ENCODE data around the gene MLIP. TPM values are rescaled to one million over a fixed set of nuclear protein-coding genes. Genes with fewer than 3 reads are reported as not detected.

The MLIP gene
- total and polyA plus RNA-seq, 2 of the 13 experiments (the other 11 are each of a cell fraction or from before 2014, with no cell fraction given) = 0.08 to 0.33 TPM

GRCh38 chr6:54098450-54099044 lies 12.7 kb upstream of the MLIP start (continued):
- TF ChIP-seq, protein P1, sequence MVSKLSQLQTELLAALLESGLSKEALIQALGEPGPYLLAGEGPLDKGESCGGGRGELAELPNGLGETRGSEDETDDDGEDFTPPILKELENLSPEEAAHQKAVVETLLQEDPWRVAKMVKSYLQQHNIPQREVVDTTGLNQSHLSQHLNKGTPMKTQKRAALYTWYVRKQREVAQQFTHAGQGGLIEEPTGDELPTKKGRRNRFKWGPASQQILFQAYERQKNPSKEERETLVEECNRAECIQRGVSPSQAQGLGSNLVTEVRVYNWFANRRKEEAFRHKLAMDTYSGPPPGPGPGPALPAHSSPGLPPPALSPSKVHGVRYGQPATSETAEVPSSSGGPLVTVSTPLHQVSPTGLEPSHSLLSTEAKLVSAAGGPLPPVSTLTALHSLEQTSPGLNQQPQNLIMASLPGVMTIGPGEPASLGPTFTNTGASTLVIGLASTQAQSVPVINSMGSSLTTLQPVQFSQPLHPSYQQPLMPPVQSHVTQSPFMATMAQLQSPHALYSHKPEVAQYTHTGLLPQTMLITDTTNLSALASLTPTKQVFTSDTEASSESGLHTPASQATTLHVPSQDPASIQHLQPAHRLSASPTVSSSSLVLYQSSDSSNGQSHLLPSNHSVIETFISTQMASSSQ (IDR thresholded peaks at IDR 0.05; ENCODE audit: low read depth) = 0 out of 2 replicates have a peak, but pooled peaks have one; percentile 18
- TF ChIP-seq, protein P1 (CRISPR knock-in tag; IDR thresholded peaks at IDR 0.05; ENCODE audit: borderline replicate concordance) = peak; percentile 15; the same call in 1 of the 2 replicates
- no peak for TF ChIP-seq DR1 (CRISPR knock-in tag; IDR thresholded peaks at IDR 0.05)
- TF ChIP-seq ZSCAN9 (CRISPR knock-in tag; IDR thresholded peaks at IDR 0.05; ENCODE audit: borderline replicate concordance) = no peak
- TF ChIP-seq CREB1 (IDR thresholded peaks at IDR 0.05) = no peak
- no peak for TF ChIP-seq CREB1 (CRISPR knock-in tag; IDR thresholded peaks at IDR 0.05)
- peak; percentile 32; the same call in 1 of the 2 replicates for TF ChIP-seq CHD4 (IDR thresholded peaks at IDR 0.05; ENCODE audit: borderline replicate concordance, low read length)
- TF ChIP-seq AKNA (CRISPR knock-in tag; IDR thresholded peaks at IDR 0.05; ENCODE audit: borderline replicate concordance) = no peak
- no peak for TF ChIP-seq ZNF644 (CRISPR knock-in tag; IDR thresholded peaks at IDR 0.05; ENCODE audit: low read depth)
- TF ChIP-seq PRMT3 (CRISPR knock-in tag; IDR thresholded peaks at IDR 0.05; ENCODE audit: borderline replicate concordance, low read depth) = no peak
- TF ChIP-seq HIC2 (CRISPR knock-in tag; IDR thresholded peaks at IDR 0.05; ENCODE audit: low read depth) = no peak
- TF ChIP-seq PITX1 (CRISPR knock-in tag; IDR thresholded peaks at IDR 0.05) = peak; percentile 72
- peak; percentile 66; the same call in 1 of the 2 replicates for TF ChIP-seq GATA4 (IDR thresholded peaks at IDR 0.05; ENCODE audit: borderline replicate concordance, low read depth)
- no peak for TF ChIP-seq ZNF138 (CRISPR knock-in tag; IDR thresholded peaks at IDR 0.05; ENCODE audit: low read depth)
- no peak for TF ChIP-seq ZNF44 (CRISPR knock-in tag; IDR thresholded peaks at IDR 0.05)
- TF ChIP-seq ATAD3A (CRISPR knock-in tag; IDR thresholded peaks at IDR 0.05) = no peak
- no peak for TF ChIP-seq MXD1 (CRISPR knock-in tag; IDR thresholded peaks at IDR 0.05)
